AG09309 (cell line): ENCODE measurements around the gene KRT79.

Source experiments
- DNase-seq: peaks from one replicate; pipeline ENCODE4 v3.0.0-alpha.2; 2010; ENCODE audit warnings: low read depth
- H3K4me3 ChIP-seq: 2 replicates; pipeline ENCODE4 v1.5.1; 2011; ENCODE audit warnings: mild to moderate bottlenecking, low read depth, low read length, moderate library complexity; ENCODE audit not compliant: control insufficient read depth
- CTCF ChIP-seq: IDR thresholded peaks from 2 replicates; pipeline ENCODE4 v1.5.1; 2011; ENCODE audit warnings: mild to moderate bottlenecking, low read depth, low read length, inconsistent platforms; ENCODE audit not compliant: insufficient read depth, control insufficient read depth; ENCODE audit errors: missing control alignments

Gene KRT79

GRCh38 chr12:52848661-52849255 is 14.6 kb upstream of the KRT79 start, which contains the start of gene KRT78:
TSS of gene KRT78 (minus strand) at chr12:52848994. CDS start at chr12:52848930, 64 bp downstream.
- no peak for TF ChIP-seq CTCF
- no peak within 1 kb of the TSS for H3K4me3 ChIP-seq
- DNase-seq, result no peak

DNA sequence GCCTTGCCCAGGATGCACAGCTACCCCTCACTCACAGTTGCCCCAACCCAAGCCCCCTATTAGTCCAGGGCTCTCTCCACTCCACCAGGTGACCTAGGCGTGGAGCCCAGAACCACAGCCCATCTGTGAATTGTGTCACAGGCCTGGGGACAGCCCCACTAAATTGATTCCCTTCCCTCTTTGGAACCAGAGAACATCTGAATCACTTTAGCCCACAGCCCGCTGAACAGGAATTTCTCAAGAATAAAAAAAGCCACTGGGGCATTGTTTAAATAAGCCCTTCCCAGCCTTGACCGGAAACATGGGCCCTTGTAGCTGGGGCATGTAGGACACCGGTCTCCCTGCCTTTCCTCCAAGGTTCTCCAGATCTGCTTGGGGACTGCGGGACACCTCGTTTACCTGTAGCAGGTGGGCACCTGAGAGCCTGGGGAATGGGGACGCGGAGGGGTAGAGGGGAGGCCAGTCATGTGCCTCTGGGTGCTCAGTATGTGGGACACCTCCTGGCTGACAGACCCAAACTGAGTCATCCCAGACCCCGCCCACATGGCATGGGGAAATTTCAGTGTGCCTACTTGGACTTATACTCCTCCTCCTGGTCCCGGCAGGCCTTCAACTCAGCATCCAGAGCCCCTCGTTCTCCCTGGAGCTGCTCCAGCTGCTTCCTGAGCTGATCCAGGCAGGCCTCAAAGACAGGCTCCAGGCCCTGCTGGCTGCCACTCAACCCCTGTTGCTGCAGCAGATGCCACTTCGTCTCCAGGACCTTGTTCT is 13.4 kb upstream of the KRT79 start:
- TF ChIP-seq CTCF, result no peak
- no peak overlapping the region for H3K4me3 ChIP-seq
- DNase-seq, result no peak

DNA sequence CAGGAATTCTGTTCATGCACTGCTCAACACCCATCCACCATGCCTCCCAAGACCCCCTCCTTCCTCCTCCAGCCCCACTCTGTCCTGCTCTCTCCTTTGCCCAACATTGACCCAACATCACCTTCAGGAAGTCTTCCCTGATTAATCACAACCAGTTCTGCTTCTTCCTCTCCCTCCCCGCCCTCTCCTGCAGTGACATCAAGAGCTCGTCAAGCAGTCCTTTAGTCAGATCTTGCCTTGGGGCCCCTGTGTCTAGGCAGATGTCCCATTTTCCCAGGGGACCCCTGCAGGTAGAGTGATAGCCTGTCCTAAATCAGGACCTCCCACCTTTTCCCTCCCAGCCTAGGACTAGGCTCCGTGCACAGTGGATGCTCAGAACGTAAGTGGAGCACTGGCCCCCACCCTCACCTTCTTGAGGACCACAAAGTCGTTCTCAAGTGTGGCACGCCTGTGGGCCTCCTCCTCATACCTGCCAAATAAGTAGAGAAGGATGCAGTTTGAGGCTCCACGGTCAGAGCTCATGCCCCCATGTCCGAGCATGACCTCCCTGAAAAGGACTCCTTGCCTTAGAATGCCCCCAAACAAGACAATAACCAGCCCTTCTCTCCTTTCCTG is 12.4 kb upstream of the KRT79 start:
- H3K4me3 ChIP-seq, result no peak overlapping the region
- TF ChIP-seq CTCF, result no peak

DNA sequence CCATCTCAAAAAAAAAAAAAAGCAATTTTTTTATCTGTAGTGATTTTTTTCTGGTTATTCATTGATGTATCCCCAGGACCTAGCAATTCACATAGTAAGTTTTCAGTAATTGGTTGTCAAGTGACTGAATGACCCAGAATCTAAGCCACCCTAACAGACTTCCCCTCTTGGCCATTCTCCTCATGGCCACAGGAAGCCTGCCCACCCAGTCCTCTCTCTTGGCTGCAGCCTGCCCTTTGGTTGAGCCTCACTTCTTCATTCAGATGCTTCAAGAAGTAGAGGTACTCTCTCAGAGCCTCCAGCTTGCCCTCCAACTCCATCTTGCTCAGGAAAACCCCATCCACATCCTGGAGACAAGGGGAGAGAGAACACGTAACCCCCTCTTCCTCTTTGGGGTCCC is 11.8 kb upstream of the KRT79 start:
- TF ChIP-seq CTCF, result no peak
- no peak for DNase-seq
- no peak overlapping the region for H3K4me3 ChIP-seq

More for the DNA sequence above, 12.4 kb upstream of the KRT79 start:
- no peak for DNase-seq

DNA sequence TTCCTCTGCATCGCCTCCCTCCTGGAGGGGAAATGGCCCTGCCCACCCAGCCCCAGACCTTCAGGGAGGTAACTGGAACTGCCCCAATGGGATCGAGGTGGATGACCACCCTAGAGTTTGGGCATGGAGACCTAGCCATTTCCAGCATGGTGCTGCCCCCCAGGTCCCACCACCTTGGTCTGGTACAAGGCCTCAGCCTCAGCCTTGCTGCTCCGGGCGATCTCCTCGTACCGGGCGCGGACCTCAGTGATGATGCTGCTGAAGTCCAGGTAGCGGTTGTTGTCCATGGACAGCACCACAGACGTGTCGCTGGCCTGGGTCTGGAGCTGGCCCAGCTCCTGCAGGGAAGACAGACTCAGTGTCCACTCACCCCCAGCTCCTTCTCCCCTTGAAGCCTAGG is 10.3 kb upstream of the KRT79 start:
- no peak overlapping the region for H3K4me3 ChIP-seq
- TF ChIP-seq CTCF, result no peak
- DNase-seq, result no peak

DNA sequence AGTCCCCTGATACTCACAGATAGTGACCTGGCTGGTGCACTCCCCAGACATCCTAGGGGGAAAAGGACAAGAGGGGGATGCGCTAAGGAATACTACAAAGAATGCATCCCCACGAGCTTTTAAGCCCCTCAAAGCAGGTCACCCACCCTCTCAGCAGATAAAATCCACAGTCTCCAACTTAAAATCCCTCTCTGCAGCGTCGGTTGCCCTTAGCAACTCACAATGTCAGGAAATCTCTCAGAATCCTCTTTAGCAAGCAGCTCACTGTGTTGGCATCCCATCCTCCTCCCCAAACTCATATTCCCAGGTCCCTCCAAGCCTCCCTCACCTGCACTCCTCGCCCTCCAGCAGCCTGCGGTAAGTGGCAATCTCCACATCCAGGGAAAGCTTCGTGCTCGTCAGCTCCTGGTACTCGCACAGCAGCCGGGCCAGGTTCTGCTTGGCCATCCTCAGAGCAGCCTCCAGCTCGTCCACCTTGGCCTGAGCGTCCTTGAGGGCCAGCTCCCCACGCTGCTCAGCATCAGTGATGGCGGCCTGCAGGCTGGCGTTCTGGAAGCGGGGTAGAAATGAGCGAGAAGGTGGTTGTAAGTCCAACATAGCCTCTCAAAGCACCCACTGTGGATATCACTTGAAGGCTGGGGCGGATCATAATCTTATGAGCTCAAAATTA is 5.5 kb upstream of the KRT79 start:
- no peak overlapping the region for H3K4me3 ChIP-seq
- TF ChIP-seq CTCF, result no peak
- no peak for DNase-seq
